K562 (cell line): ENCODE measurements around the gene HBB. TPM values are rescaled to one million over a fixed set of nuclear protein-coding genes. Genes with fewer than 3 reads are reported as not detected.

Experiments
- CEBPG ChIP-seq, 3 experiments: fragments of 200-800 bp in 1 of 3; sonication (Bioruptor generic) in 1 of 3; sonication (generic) in 1 of 3; formaldehyde crosslinking in 1 of 3; IDR thresholded peaks in 2 of 3; conservative IDR thresholded peaks in 1 of 3; 2 replicates each; pipeline versions ENCODE4 v1.6.1 to v1.8.0; 2016 to 2022; ENCODE audit warnings: missing compliant biosample characterization in 2 of 3, missing genetic modification characterization in 2 of 3, mild to moderate bottlenecking in 1 of 3, missing genetic modification reagents in 1 of 3
- CSDE1 ChIP-seq, 2 experiments: fragments of 450-650 bp; IDR thresholded peaks; 2 replicates each; pipeline ENCODE4 v1.6.1; 2016; ENCODE audit warnings: mild to moderate bottlenecking in 1 of 2
- DMBX1 ChIP-seq: fragments of 250-450 bp; sonication (Bioruptor Pico); IDR thresholded peaks from 2 replicates; pipeline ENCODE4 v1.8.0; 2022; ENCODE audit warnings: inconsistent platforms, mild to moderate bottlenecking, moderate library complexity, borderline replicate concordance
- HDAC1 ChIP-seq, 2 experiments: fragments of 450-650 bp; IDR thresholded peaks; 2 replicates each; pipeline ENCODE4 v1.6.1; 2016 to 2017; ENCODE audit warnings: inconsistent platforms in 1 of 2, mild to moderate bottlenecking in 1 of 2, moderate library complexity in 1 of 2
- KAT8 ChIP-seq: fragments of 450-650 bp; IDR thresholded peaks from 2 replicates; pipeline ENCODE4 v1.6.1; 2016; ENCODE audit warnings: low read depth, mild to moderate bottlenecking
- KDM4B ChIP-seq, 2 experiments: fragments of 450-650 bp in 1 of 2; sonication (generic) in 1 of 2; IDR thresholded peaks; 2 replicates each; pipeline ENCODE4 v1.6.1; 2016 to 2017; ENCODE audit warnings: borderline replicate concordance in 2 of 2, antibody characterized with exemption in 1 of 2, low read depth in 1 of 2, mild to moderate bottlenecking in 1 of 2
- MCM2 ChIP-seq: fragments of 450-650 bp; IDR thresholded peaks from 2 replicates; pipeline ENCODE4 v1.6.1; 2017; ENCODE audit warnings: low read depth, mild to moderate bottlenecking
- NBN ChIP-seq: fragments of 450-650 bp; IDR thresholded peaks from 2 replicates; pipeline ENCODE4 v1.6.1; 2016; ENCODE audit warnings: low read depth, mild to moderate bottlenecking
- NR0B1 ChIP-seq: fragments of 450-650 bp; IDR thresholded peaks from one replicate; pipeline ENCODE4 v1.6.1; 2018; ENCODE audit warnings: mild to moderate bottlenecking, moderate library complexity; ENCODE audit not compliant: partially characterized antibody
- NUFIP1 ChIP-seq: fragments of 450-650 bp; IDR thresholded peaks from 2 replicates; pipeline ENCODE4 v1.6.1; 2018; ENCODE audit not compliant: partially characterized antibody
- RB1 ChIP-seq: fragments of 450-650 bp; IDR thresholded peaks from 2 replicates; pipeline ENCODE4 v1.6.1; 2017; ENCODE audit warnings: low read depth, mild to moderate bottlenecking
- SMARCE1 ChIP-seq: fragments of 450-650 bp; IDR thresholded peaks from 2 replicates; pipeline ENCODE4 v1.7.1; 2016; ENCODE audit warnings: mild to moderate bottlenecking
- TARDBP ChIP-seq: fragments of 450-650 bp; IDR thresholded peaks from 2 replicates; pipeline ENCODE4 v1.6.1; 2016
- THAP7 ChIP-seq: fragments of 250-450 bp; sonication (Bioruptor Pico); IDR thresholded peaks from 2 replicates; pipeline ENCODE4 v1.5.0; 2021
- XRCC4 ChIP-seq: IDR thresholded peaks from one replicate; pipeline ENCODE4 v1.6.1; 2011; ENCODE audit not compliant: insufficient read depth, insufficient read length; ENCODE audit errors: extremely low read depth
- ZNF134 ChIP-seq: fragments of 250-450 bp; sonication (Bioruptor Pico); conservative IDR thresholded peaks from 2 replicates; pipeline ENCODE4 v1.4.0; 2020
- ZNF655 ChIP-seq: fragments of 250-450 bp; sonication (Bioruptor Pico); IDR thresholded peaks from 2 replicates; pipeline ENCODE4 v1.5.0; 2021
- ZSCAN32 ChIP-seq: fragments of 450-650 bp; formaldehyde crosslinking; IDR thresholded peaks from 2 replicates; pipeline ENCODE4 v1.4.0; 2020; ENCODE audit warnings: mild to moderate bottlenecking, moderate library complexity
- polyA plus RNA-seq, 8 experiments: library from polyadenylated mRNA; depleted of rRNA in 4 of 8; stranded (reverse) in 5 of 8; unstranded in 3 of 8; fragments of >200 nt; fragmentation: Nextera tagmentation in 2 of 8; fragmentation: Illumina TruSeq in 1 of 8; extraction: Ambion mirVana in 2 of 8; extraction: Trizol in 1 of 8; gene quantifications; 2 replicates each; pipeline versions ENCODE4 v1.2.1 to v1.2.3, GENCODE V29; 2011 to 2014; ENCODE audit warnings: inconsistent platforms in 1 of 8, missing spikeins in 1 of 8
- total RNA-seq, 7 experiments: library from RNA; depleted of rRNA in 6 of 7; stranded (reverse); fragments of >200 nt in 6 of 7; fragmentation: Illumina TruSeq in 2 of 7; extraction: Trizol in 2 of 7; gene quantifications; 2 replicates each; pipeline versions ENCODE4 v1.2.1 to v1.2.3, GENCODE V29; 2011 to 2021; ENCODE audit warnings: low replicate concordance in 1 of 7
- TF ChIP-seq, protein P1 (sequence below): sonication (generic); formaldehyde crosslinking; IDR thresholded peaks from 2 replicates; pipeline ENCODE4 v1.8.1; 2023; ENCODE audit warnings: mild to moderate bottlenecking, missing genetic modification reagents, moderate library complexity
- TF ChIP-seq, protein P2 (sequence below): sonication (generic); formaldehyde crosslinking; IDR thresholded peaks from 2 replicates; pipeline ENCODE4 v1.8.0; 2022; ENCODE audit warnings: mild to moderate bottlenecking, low read depth, missing genetic modification reagents
- TF ChIP-seq, protein P3 (sequence below): fragments of 450-650 bp; formaldehyde crosslinking; IDR thresholded peaks from 2 replicates; pipeline ENCODE4 v1.4.0; 2020; ENCODE audit warnings: mild to moderate bottlenecking, moderate library complexity

HBB gene
- total and polyA plus RNA-seq, 9 of the 15 experiments (the other 6 are each of a cell fraction or from before 2014, with no cell fraction given): 0.33 to 3.4 (median 1.2) TPM; not detected in 2

- no peak for TF ChIP-seq RB1
- TF ChIP-seq CSDE1 (IDR thresholded peaks at IDR 0.05): no peak
- TF ChIP-seq ZNF134 (CRISPR knock-in tag): no peak
- TF ChIP-seq HDAC1 (IDR thresholded peaks at IDR 0.05): peak; percentile 24 to 79; a peak in 1 of 4 replicates
- no peak for TF ChIP-seq TARDBP
- TF ChIP-seq SMARCE1: no peak
- no peak for TF ChIP-seq KAT8
- TF ChIP-seq, protein P1, sequence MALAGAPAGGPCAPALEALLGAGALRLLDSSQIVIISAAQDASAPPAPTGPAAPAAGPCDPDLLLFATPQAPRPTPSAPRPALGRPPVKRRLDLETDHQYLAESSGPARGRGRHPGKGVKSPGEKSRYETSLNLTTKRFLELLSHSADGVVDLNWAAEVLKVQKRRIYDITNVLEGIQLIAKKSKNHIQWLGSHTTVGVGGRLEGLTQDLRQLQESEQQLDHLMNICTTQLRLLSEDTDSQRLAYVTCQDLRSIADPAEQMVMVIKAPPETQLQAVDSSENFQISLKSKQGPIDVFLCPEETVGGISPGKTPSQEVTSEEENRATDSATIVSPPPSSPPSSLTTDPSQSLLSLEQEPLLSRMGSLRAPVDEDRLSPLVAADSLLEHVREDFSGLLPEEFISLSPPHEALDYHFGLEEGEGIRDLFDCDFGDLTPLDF (CRISPR knock-in tag): no peak
- TF ChIP-seq MCM2: no peak
- TF ChIP-seq, protein P2, sequence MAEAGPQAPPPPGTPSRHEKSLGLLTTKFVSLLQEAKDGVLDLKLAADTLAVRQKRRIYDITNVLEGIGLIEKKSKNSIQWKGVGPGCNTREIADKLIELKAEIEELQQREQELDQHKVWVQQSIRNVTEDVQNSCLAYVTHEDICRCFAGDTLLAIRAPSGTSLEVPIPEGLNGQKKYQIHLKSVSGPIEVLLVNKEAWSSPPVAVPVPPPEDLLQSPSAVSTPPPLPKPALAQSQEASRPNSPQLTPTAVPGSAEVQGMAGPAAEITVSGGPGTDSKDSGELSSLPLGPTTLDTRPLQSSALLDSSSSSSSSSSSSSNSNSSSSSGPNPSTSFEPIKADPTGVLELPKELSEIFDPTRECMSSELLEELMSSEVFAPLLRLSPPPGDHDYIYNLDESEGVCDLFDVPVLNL: no peak
- peak; percentile 13; the same call in 1 of the 2 replicates for TF ChIP-seq NBN
- no peak for TF ChIP-seq NR0B1
- TF ChIP-seq THAP7 (CRISPR knock-in tag): no peak
- TF ChIP-seq ZSCAN32: peak; percentile 22; the same call in 1 of the 2 replicates
- TF ChIP-seq ZNF655: no peak
- no peak for TF ChIP-seq XRCC4
- peak; percentile 48 for TF ChIP-seq NUFIP1
- TF ChIP-seq CEBPG (CRISPR knock-in tag; IDR thresholded peaks at IDR 0.05): no peak
- TF ChIP-seq CEBPG (tag; conservative IDR thresholded peaks at IDR 0.05 in 1 of 2, IDR thresholded peaks at IDR 0.05 in 1 of 2): no peak
- TF ChIP-seq, protein P3, sequence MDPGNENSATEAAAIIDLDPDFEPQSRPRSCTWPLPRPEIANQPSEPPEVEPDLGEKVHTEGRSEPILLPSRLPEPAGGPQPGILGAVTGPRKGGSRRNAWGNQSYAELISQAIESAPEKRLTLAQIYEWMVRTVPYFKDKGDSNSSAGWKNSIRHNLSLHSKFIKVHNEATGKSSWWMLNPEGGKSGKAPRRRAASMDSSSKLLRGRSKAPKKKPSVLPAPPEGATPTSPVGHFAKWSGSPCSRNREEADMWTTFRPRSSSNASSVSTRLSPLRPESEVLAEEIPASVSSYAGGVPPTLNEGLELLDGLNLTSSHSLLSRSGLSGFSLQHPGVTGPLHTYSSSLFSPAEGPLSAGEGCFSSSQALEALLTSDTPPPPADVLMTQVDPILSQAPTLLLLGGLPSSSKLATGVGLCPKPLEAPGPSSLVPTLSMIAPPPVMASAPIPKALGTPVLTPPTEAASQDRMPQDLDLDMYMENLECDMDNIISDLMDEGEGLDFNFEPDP: no peak
- TF ChIP-seq DMBX1: peak; percentile 56; the same call in 1 of the 2 replicates
- no peak for TF ChIP-seq KDM4B (IDR thresholded peaks at IDR 0.05; ENCODE audit: borderline replicate concordance in 2 of 2, low read depth in 1 of 2)
Observed at GRCh38 chr11:5242933-5243815, 16.3 kb upstream of the HBB start (continued).
